ENCODE measurements around the gene TOB1.

GRCh38 chr17:50818261-50818660, 47.9 kb downstream of the TOB1 start:
- TF ChIP-seq TCF12 (IDR thresholded peaks at IDR 0.05; ENCODE audit: low read depth) (no peak), MAX (IDR thresholded peaks at IDR 0.05) (no peak), FOXM1 (IDR thresholded peaks at IDR 0.05; ENCODE audit: borderline replicate concordance, low read depth) (no peak), YY1 (IDR thresholded peaks at IDR 0.05; ENCODE audit: low read depth) (no peak), CEBPB (IDR thresholded peaks at IDR 0.05) (no peak), EP300 (IDR thresholded peaks at IDR 0.05; ENCODE audit: borderline replicate concordance) (no peak), CREB1 (IDR thresholded peaks at IDR 0.05; ENCODE audit: low read depth) (no peak), RAD21 (IDR thresholded peaks at IDR 0.05; ENCODE audit: low read depth) (no peak)

Data from Ishikawa (cell line).